ENCODE data around the gene BCAR3.

DNA sequence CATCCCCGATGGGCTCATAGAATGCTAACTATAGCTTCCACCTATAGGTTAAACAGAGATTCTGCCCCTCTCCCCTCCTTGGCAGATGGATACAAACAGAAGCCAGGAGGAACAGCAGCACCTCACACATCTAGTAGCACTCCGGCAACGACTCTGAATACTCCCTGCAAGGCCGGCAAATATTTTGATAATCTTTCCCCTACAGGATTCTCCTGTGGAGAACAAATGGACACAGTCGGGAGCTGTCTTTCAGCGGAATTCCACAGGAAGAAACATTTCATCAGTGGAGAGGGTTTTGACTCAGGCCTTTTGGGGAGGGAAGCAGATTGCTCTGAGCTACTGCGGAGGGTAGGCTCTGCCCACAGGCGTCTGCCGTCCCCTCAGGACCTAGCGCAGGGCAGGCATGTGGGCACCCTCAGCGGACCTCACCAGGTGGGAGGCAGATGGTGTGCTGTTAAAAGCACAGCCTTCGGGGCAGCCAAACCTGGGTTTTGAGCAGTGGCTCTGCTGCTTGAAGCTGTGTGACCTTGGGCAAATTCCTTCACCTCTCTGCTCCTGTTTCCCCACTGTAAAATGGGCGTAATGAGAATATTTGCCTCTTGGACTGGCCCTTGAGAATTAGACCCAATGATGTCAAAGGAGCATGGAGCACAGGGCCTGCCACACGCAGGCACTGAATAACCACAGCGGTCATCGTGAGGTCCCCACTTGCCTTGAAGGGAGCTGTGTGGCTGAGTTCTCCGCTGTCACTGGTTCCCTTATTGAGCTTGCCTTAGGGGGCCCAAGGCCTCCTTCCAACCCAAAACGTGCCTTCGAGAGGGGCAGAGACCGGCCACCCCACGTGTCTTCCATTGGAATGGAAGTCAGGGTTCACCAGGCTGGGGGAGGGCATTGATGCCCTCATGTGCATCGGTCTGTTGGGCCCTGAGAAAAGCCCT, 19.2 kb upstream of the BCAR3 start:
- TF ChIP-seq CTCF (IDR thresholded peaks at IDR 0.05): no peak
- no peak for TF ChIP-seq EZH2 (IDR thresholded peaks at IDR 0.05)
- no peak for TF ChIP-seq EZH2phosphoT487 (IDR thresholded peaks at IDR 0.05)
